Ascending aorta (tissue), 2 donors: Measurements from ENCODE around the gene DPYSL3. TPM values are rescaled to one million over a fixed set of nuclear protein-coding genes. Genes with fewer than 3 reads are reported as not detected.

Source experiments
- DNase-seq, 2 donors: peaks; one replicate each; pipeline ENCODE4 v3.0.0-alpha.2; 2019; ENCODE audit warnings: low spot score in 2 of 2
- H3K27ac ChIP-seq, 2 donors: fragments of 200-600 bp; sonication (generic); one replicate each; pipeline ENCODE4 v1.5.1; 2016 to 2017; ENCODE audit warnings: mild to moderate bottlenecking in 1 of 2
- H3K27me3 ChIP-seq: fragments of 200-600 bp; sonication (generic); one replicate; pipeline ENCODE4 v1.5.1; 2017
- H3K36me3 ChIP-seq, 2 donors: fragments of 200-600 bp; sonication (generic); one replicate each; pipeline ENCODE4 v1.5.1; 2016
- H3K4me1 ChIP-seq, 2 donors: fragments of 200-600 bp; sonication (generic); one replicate each; pipeline ENCODE4 v1.5.1; 2016 to 2017; ENCODE audit warnings: mild to moderate bottlenecking in 1 of 2
- H3K4me3 ChIP-seq, 2 donors: fragments of 200-600 bp; sonication (generic); one replicate each; pipeline ENCODE4 v1.5.1; 2016 to 2017; ENCODE audit warnings: mild to moderate bottlenecking in 1 of 2
- H3K9me3 ChIP-seq, 2 donors: fragments of 200-600 bp; sonication (generic); one replicate each; pipeline ENCODE4 v1.5.1; 2016
- intact Hi-C: fragments of 100-400 bp; cut with DNase I; formaldehyde crosslinking; loops from one replicate; pipeline ENCODE4 v1.15.1; 2023
- total RNA-seq: library from RNA; depleted of rRNA; stranded (reverse); fragments of >200 nt; gene quantifications from one replicate; pipeline ENCODE4 v1.1.0, GENCODE V29; 2016
- TF ChIP-seq, protein P1 (sequence below), 3 experiments: fragments of 200-600 bp in 2 of 3; fragments of 450-650 bp in 1 of 3; sonication (generic) in 2 of 3; IDR thresholded peaks; one replicate each; pipeline ENCODE4 v1.5.1; 2016 to 2019; ENCODE audit warnings: antibody characterized with exemption in 3 of 3, mild to moderate bottlenecking in 1 of 3, moderate library complexity in 1 of 3

The DPYSL3 gene
- total RNA-seq, 1 donor from 2014 or later, result 110 TPM

- TF ChIP-seq, protein P1, sequence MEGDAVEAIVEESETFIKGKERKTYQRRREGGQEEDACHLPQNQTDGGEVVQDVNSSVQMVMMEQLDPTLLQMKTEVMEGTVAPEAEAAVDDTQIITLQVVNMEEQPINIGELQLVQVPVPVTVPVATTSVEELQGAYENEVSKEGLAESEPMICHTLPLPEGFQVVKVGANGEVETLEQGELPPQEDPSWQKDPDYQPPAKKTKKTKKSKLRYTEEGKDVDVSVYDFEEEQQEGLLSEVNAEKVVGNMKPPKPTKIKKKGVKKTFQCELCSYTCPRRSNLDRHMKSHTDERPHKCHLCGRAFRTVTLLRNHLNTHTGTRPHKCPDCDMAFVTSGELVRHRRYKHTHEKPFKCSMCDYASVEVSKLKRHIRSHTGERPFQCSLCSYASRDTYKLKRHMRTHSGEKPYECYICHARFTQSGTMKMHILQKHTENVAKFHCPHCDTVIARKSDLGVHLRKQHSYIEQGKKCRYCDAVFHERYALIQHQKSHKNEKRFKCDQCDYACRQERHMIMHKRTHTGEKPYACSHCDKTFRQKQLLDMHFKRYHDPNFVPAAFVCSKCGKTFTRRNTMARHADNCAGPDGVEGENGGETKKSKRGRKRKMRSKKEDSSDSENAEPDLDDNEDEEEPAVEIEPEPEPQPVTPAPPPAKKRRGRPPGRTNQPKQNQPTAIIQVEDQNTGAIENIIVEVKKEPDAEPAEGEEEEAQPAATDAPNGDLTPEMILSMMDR (IDR thresholded peaks at IDR 0.05), result no peak
- no peaks in the 10 kb centered on the region for H3K27me3 ChIP-seq
- H3K36me3 ChIP-seq, result no peaks in the 10 kb centered on the region
- peak overlapping the region; percentile 92 to 96 for H3K27ac ChIP-seq
- H3K4me1 ChIP-seq, result peaks cover 0 to 37% of the 10 kb centered on the region in 2 donors
- DNase-seq, result no peak
- H3K4me3 ChIP-seq, result no peak overlapping the region
- intact Hi-C loops, result loop anchor here (2.0 kb wide), 1 partner anchor 15 kb away; no protein-coding TSS in a partner anchor
- H3K9me3 ChIP-seq, result no peaks in the 10 kb centered on the region
Observed at GRCh38 chr5:147445917-147446316, 64.0 kb downstream of the DPYSL3 start.

GRCh38 chr5:147445090-147445489, 64.8 kb downstream of the DPYSL3 start:
- Histone ChIP-seq H3K4me1 (peaks cover 0 to 39% of the 10 kb centered on the region in 2 donors), H3K27me3 (no peaks in the 10 kb centered on the region)
- intact Hi-C loops, result no loop called here

DNA sequence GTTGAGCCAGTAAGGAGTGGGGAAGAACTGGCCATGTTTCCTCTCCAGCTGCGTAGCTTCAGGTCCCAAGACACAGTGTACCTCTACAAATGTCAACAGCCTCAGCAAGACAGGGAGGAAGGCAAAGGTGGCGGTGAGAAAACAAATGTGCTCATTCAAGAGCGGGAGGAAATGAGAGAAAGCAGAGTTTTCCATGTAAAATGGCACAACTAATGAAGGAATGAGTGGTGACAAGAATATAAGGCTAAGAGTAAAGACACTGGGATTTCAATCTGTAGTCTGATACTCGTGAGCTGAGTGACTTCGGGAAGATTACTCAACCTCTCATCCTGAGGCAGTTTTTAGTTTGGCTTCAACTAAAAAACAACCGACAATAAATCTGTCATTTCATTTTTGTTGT, 67.6 kb downstream of the DPYSL3 start:
- TF ChIP-seq, protein P1 (IDR thresholded peaks at IDR 0.05), result no peak
- DNase-seq, result no peak
- H3K4me1 ChIP-seq, result peaks cover 0 to 44% of the 10 kb centered on the region in 2 donors
- H3K4me3 ChIP-seq, result no peak overlapping the region
- H3K27ac ChIP-seq, result peak overlapping the region in 1 of 2 donors; percentile 29
- H3K27me3 ChIP-seq, result no peaks in the 10 kb centered on the region
- H3K36me3 ChIP-seq, result no peaks in the 10 kb centered on the region
- intact Hi-C loops, result no loop called here
- no peaks in the 10 kb centered on the region for H3K9me3 ChIP-seq

More at GRCh38 chr5:147445090-147445489, 64.8 kb downstream of the DPYSL3 start:
- Histone ChIP-seq H3K9me3 (no peaks in the 10 kb centered on the region), H3K4me3 (no peak overlapping the region), H3K27ac (peak overlapping the region; percentile 92 to 96), H3K36me3 (no peaks in the 10 kb centered on the region)
- DNase-seq, result no peak
- TF ChIP-seq, protein P1 (IDR thresholded peaks at IDR 0.05), result no peak

DNA sequence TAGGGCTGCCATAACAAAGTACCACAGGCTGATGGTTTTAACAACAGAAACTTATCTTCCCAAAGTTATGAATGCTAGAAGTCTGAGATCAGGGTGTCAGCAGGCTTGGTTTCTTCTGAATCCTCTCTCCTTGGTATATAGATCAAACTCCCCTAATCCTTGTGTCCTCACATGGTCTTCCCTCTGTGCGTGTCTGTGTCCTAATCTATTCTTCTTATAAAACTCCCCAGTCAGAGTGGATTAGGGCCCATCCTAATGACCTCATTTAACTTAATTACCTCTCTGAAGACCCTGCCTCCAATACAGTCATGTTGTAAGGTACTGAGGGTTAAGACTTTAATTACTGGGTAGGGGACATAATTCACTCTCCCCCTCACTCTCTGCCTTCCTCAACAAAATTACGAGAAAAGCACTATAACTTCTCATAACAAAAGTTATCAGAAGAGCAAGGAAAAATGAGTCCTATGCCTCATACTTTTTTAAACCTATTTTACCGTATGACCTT, 68.6 kb downstream of the DPYSL3 start:
- H3K4me1 ChIP-seq, result peaks cover 0 to 44% of the 10 kb centered on the region in 2 donors
- no peaks in the 10 kb centered on the region for H3K27me3 ChIP-seq
- H3K27ac ChIP-seq, result peak overlapping the region; percentile 29 to 42
- intact Hi-C loops, result no loop called here
- no peak overlapping the region for H3K4me3 ChIP-seq
- TF ChIP-seq, protein P1 (IDR thresholded peaks at IDR 0.05), result no peak
- no peaks in the 10 kb centered on the region for H3K9me3 ChIP-seq
- no peak for DNase-seq
- H3K36me3 ChIP-seq, result no peaks in the 10 kb centered on the region

DNA sequence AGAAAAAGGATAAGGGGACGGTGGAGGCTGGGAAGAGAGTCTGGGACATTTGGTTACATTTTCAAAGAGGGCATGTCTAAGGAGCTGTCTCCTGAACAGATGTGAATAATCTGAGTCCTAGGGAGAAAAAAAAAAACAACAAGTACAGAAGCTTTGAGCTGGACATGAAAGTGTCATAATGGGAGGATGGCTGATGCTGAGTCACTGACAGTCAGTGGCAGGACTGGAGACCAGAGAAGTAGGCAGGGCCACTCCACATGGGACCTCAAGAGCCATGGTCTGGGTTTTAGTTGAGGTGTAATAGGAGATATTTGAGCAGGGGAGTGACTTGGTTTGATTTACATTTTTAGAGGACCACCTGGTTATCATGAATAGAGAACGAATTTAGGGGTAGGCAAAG, 70.6 kb downstream of the DPYSL3 start:
- TF ChIP-seq, protein P1 (IDR thresholded peaks at IDR 0.05), result no peak
- Histone ChIP-seq H3K27ac (peak overlapping the region in 1 of 2 donors; percentile 21), H3K27me3 (no peaks in the 10 kb centered on the region), H3K4me3 (no peak overlapping the region), H3K4me1 (peaks cover 0 to 32% of the 10 kb centered on the region in 2 donors), H3K9me3 (no peaks in the 10 kb centered on the region), H3K36me3 (no peaks in the 10 kb centered on the region)
- intact Hi-C loops, result no loop called here
- DNase-seq, result no peak
